WTC11 (cell line): ENCODE measurements around the gene TASP1. TPM values are rescaled to one million over a fixed set of nuclear protein-coding genes. Genes with fewer than 3 reads are reported as not detected.

ENCODE experiments used
- ATAC-seq: fragments of 200-7000 bp; cut with Tn5 transposase; 2 replicates; pipeline ENCODE4 v1.10.0; 2021; ENCODE audit warnings: mild to moderate bottlenecking, moderate library complexity
- CTCF ChIA-PET: fragments of 300-600 bp; sonication (Branson Sonifier 250); formaldehyde crosslinking; loops from one replicate; lab custom pipeline; 2021; ENCODE audit warnings: antibody characterized with exemption; lab: Charles Lee
- POLR2A ChIA-PET: fragments of 350-600 bp; sonication (Branson Sonifier 250); formaldehyde crosslinking; loops from one replicate; lab custom pipeline; 2021; ENCODE audit warnings: antibody characterized with exemption; lab: Charles Lee
- DNase-seq: peaks from one replicate; pipeline ENCODE4 v3.0.0; 2021; ENCODE audit warnings: low spot score
- H3K27ac Mint-ChIP-seq: 2 replicates; pipeline ENCODE4 v1.8.0; 2021; ENCODE audit warnings: mixed read lengths
- H3K27me3 Mint-ChIP-seq: 2 replicates; pipeline ENCODE4 v1.8.0; 2021; ENCODE audit warnings: low read depth, mild to moderate bottlenecking, moderate library complexity, mixed read lengths
- H3K36me3 Mint-ChIP-seq: 2 replicates; pipeline ENCODE4 v1.8.0; 2021; ENCODE audit warnings: mixed read lengths
- H3K4me1 Mint-ChIP-seq: 2 replicates; pipeline ENCODE4 v1.8.0; 2022; ENCODE audit warnings: mixed read lengths
- H3K4me3 Mint-ChIP-seq: 2 replicates; pipeline ENCODE4 v1.8.0; 2021; ENCODE audit warnings: mild to moderate bottlenecking, moderate library complexity, mixed read lengths
- H3K9me3 Mint-ChIP-seq: 2 replicates; pipeline ENCODE4 v1.8.0; 2021; ENCODE audit warnings: mixed read lengths
- ATF1 ChIP-seq: sonication (generic); formaldehyde crosslinking; IDR thresholded peaks from 2 replicates; pipeline ENCODE4 v1.8.1; 2023; ENCODE audit warnings: mild to moderate bottlenecking, moderate library complexity, missing genetic modification reagents
- CDX4 ChIP-seq: fragments of 250-450 bp; sonication (Bioruptor Pico); IDR thresholded peaks from 2 replicates; pipeline ENCODE4 v1.9.0; 2021; ENCODE audit warnings: moderate library complexity, mild to moderate bottlenecking, inconsistent platforms, borderline replicate concordance
- CREM ChIP-seq: sonication (generic); formaldehyde crosslinking; IDR thresholded peaks from 2 replicates; pipeline ENCODE4 v1.8.1; 2022; ENCODE audit warnings: mild to moderate bottlenecking, missing genetic modification reagents, moderate library complexity
- ERG ChIP-seq: fragments of 250-450 bp; sonication (Bioruptor Pico); IDR thresholded peaks from 2 replicates; pipeline ENCODE4 v1.8.0; 2021; ENCODE audit warnings: mild to moderate bottlenecking
- FOXJ3 ChIP-seq: sonication (generic); formaldehyde crosslinking; IDR thresholded peaks from 2 replicates; pipeline ENCODE4 v1.9.0; 2021; ENCODE audit warnings: missing genetic modification reagents, mild to moderate bottlenecking, borderline replicate concordance
- GABPB1 ChIP-seq: sonication (generic); formaldehyde crosslinking; IDR thresholded peaks from 2 replicates; pipeline ENCODE4 v1.8.1; 2023; ENCODE audit warnings: mild to moderate bottlenecking, missing genetic modification reagents
- GRHL2 ChIP-seq: fragments of 250-450 bp; sonication (Bioruptor Pico); IDR thresholded peaks from 2 replicates; pipeline ENCODE4 v1.8.0; 2022; ENCODE audit warnings: mild to moderate bottlenecking, moderate library complexity; ENCODE audit not compliant: insufficient replicate concordance, severe bottlenecking
- JAZF1 ChIP-seq: fragments of 250-450 bp; sonication (Bioruptor Pico); IDR thresholded peaks from 2 replicates; pipeline ENCODE4 v1.9.0; 2021; ENCODE audit warnings: moderate library complexity, mild to moderate bottlenecking, inconsistent platforms
- NFE2L1 ChIP-seq: sonication (generic); formaldehyde crosslinking; IDR thresholded peaks from 2 replicates; pipeline ENCODE4 v1.8.1; 2023; ENCODE audit warnings: missing genetic modification reagents
- NFYB ChIP-seq: sonication (generic); formaldehyde crosslinking; conservative IDR thresholded peaks from 2 replicates; pipeline ENCODE4 v1.8.0; 2022; ENCODE audit warnings: low read depth, missing genetic modification reagents
- RELA ChIP-seq: sonication (generic); formaldehyde crosslinking; IDR thresholded peaks from 2 replicates; pipeline ENCODE4 v1.8.1; 2022; ENCODE audit warnings: missing genetic modification reagents, mild to moderate bottlenecking, borderline replicate concordance
- RORB ChIP-seq: fragments of 250-450 bp; sonication (Bioruptor Pico); IDR thresholded peaks from 2 replicates; pipeline ENCODE4 v1.9.0; 2021; ENCODE audit warnings: mild to moderate bottlenecking
- SMAD3 ChIP-seq: sonication (generic); formaldehyde crosslinking; IDR thresholded peaks from 2 replicates; pipeline ENCODE4 v1.8.0; 2022; ENCODE audit warnings: missing genetic modification reagents, mild to moderate bottlenecking, borderline replicate concordance
- TCF7 ChIP-seq: sonication (generic); formaldehyde crosslinking; IDR thresholded peaks from 2 replicates; pipeline ENCODE4 v1.8.0; 2022; ENCODE audit warnings: mild to moderate bottlenecking, low read depth, missing genetic modification reagents, moderate library complexity
- TEAD1 ChIP-seq: sonication (generic); formaldehyde crosslinking; IDR thresholded peaks from 2 replicates; pipeline ENCODE4 v1.8.0; 2022; ENCODE audit warnings: mild to moderate bottlenecking, missing genetic modification reagents
- TEAD4 ChIP-seq: sonication (generic); formaldehyde crosslinking; IDR thresholded peaks from 2 replicates; pipeline ENCODE4 v1.8.0; 2022; ENCODE audit warnings: mild to moderate bottlenecking, missing genetic modification reagents
- TP53 ChIP-seq: sonication (generic); formaldehyde crosslinking; IDR thresholded peaks from 2 replicates; pipeline ENCODE4 v1.8.1; 2023; ENCODE audit warnings: mild to moderate bottlenecking, missing genetic modification reagents
- ZNF121 ChIP-seq: sonication (generic); formaldehyde crosslinking; IDR thresholded peaks from 2 replicates; pipeline ENCODE4 v1.8.0; 2023; ENCODE audit warnings: missing genetic modification reagents
- ZNF138 ChIP-seq: sonication (generic); formaldehyde crosslinking; conservative IDR thresholded peaks from 2 replicates; pipeline ENCODE4 v1.8.1; 2022; ENCODE audit warnings: mild to moderate bottlenecking, moderate library complexity, missing genetic modification reagents
- ZNF423 ChIP-seq: fragments of 250-450 bp; sonication (Bioruptor Pico); IDR thresholded peaks from 2 replicates; pipeline ENCODE4 v2.1.2; 2022; ENCODE audit warnings: mild to moderate bottlenecking, moderate library complexity
- total RNA-seq: library from RNA; stranded (reverse); gene quantifications from 3 replicates; pipeline ENCODE4 v1.2.3, GENCODE V29; 2021
- TF ChIP-seq, protein P1 (sequence below): sonication (generic); formaldehyde crosslinking; IDR thresholded peaks from 2 replicates; pipeline ENCODE4 v1.8.1; 2023; ENCODE audit warnings: mild to moderate bottlenecking, missing genetic modification reagents, moderate library complexity
- TF ChIP-seq, protein P2 (sequence below): sonication (generic); formaldehyde crosslinking; IDR thresholded peaks from 2 replicates; pipeline ENCODE4 v1.8.0; 2022; ENCODE audit warnings: mild to moderate bottlenecking, missing genetic modification reagents
- TF ChIP-seq, protein P3 (sequence below): sonication (generic); formaldehyde crosslinking; IDR thresholded peaks from 2 replicates; pipeline ENCODE4 v1.8.1; 2023; ENCODE audit warnings: mild to moderate bottlenecking, missing genetic modification reagents
- TF ChIP-seq, protein P4 (sequence below): fragments of 200-600 bp; IDR thresholded peaks from 2 replicates; pipeline ENCODE4 v1.8.0; 2022; ENCODE audit warnings: antibody characterized with exemption
- TF ChIP-seq, protein P5 (sequence below): sonication (generic); formaldehyde crosslinking; IDR thresholded peaks from 2 replicates; pipeline ENCODE4 v1.8.1; 2022; ENCODE audit warnings: mild to moderate bottlenecking, missing genetic modification reagents, moderate library complexity, borderline replicate concordance

The TASP1 gene
- total RNA-seq, 1 experiment from 2014 or later: 12.4 TPM

GRCh38 chr20:13478366-13478765 is 160.4 kb downstream of the TASP1 start:
- Mint-ChIP-seq H3K36me3 (peaks cover 24% of the 10 kb centered on the region), H3K27me3 (no peaks in the 10 kb centered on the region), H3K27ac (no peak overlapping the region), H3K4me1 (no peaks in the 10 kb centered on the region), H3K4me3 (no peak overlapping the region), H3K9me3 (peaks cover 18% of the 10 kb centered on the region)
- ATAC-seq (no peak), DNase-seq (no peak)
- ChIA-PET POLR2A (no interaction called here), CTCF (interaction anchor here (1.5 kb wide), 1 partner anchor 19 kb away, joined by 3 read pairs; no protein-coding TSS in a partner anchor)
- TF ChIP-seq ZNF138 (CRISPR knock-in tag) (no peak), GRHL2 (no peak), FOXJ3 (no peak), NFE2L1 (CRISPR knock-in tag) (no peak), ERG (CRISPR knock-in tag) (no peak), GABPB1 (CRISPR knock-in tag) (no peak), NFYB (CRISPR knock-in tag) (no peak), CDX4 (CRISPR knock-in tag) (no peak), TP53 (CRISPR knock-in tag) (no peak), ATF1 (CRISPR knock-in tag) (no peak), JAZF1 (CRISPR knock-in tag) (no peak)
- TF ChIP-seq, protein P1, sequence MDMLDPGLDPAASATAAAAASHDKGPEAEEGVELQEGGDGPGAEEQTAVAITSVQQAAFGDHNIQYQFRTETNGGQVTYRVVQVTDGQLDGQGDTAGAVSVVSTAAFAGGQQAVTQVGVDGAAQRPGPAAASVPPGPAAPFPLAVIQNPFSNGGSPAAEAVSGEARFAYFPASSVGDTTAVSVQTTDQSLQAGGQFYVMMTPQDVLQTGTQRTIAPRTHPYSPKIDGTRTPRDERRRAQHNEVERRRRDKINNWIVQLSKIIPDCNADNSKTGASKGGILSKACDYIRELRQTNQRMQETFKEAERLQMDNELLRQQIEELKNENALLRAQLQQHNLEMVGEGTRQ (CRISPR knock-in tag): no peak
- TF ChIP-seq, protein P2, sequence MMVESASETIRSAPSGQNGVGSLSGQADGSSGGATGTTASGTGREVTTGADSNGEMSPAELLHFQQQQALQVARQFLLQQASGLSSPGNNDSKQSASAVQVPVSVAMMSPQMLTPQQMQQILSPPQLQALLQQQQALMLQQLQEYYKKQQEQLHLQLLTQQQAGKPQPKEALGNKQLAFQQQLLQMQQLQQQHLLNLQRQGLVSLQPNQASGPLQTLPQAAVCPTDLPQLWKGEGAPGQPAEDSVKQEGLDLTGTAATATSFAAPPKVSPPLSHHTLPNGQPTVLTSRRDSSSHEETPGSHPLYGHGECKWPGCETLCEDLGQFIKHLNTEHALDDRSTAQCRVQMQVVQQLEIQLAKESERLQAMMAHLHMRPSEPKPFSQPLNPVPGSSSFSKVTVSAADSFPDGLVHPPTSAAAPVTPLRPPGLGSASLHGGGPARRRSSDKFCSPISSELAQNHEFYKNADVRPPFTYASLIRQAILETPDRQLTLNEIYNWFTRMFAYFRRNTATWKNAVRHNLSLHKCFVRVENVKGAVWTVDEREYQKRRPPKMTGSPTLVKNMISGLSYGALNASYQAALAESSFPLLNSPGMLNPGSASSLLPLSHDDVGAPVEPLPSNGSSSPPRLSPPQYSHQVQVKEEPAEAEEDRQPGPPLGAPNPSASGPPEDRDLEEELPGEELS: no peak
- TF ChIP-seq, protein P3, sequence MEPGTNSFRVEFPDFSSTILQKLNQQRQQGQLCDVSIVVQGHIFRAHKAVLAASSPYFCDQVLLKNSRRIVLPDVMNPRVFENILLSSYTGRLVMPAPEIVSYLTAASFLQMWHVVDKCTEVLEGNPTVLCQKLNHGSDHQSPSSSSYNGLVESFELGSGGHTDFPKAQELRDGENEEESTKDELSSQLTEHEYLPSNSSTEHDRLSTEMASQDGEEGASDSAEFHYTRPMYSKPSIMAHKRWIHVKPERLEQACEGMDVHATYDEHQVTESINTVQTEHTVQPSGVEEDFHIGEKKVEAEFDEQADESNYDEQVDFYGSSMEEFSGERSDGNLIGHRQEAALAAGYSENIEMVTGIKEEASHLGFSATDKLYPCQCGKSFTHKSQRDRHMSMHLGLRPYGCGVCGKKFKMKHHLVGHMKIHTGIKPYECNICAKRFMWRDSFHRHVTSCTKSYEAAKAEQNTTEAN (CRISPR knock-in tag): no peak
- TF ChIP-seq, protein P4, sequence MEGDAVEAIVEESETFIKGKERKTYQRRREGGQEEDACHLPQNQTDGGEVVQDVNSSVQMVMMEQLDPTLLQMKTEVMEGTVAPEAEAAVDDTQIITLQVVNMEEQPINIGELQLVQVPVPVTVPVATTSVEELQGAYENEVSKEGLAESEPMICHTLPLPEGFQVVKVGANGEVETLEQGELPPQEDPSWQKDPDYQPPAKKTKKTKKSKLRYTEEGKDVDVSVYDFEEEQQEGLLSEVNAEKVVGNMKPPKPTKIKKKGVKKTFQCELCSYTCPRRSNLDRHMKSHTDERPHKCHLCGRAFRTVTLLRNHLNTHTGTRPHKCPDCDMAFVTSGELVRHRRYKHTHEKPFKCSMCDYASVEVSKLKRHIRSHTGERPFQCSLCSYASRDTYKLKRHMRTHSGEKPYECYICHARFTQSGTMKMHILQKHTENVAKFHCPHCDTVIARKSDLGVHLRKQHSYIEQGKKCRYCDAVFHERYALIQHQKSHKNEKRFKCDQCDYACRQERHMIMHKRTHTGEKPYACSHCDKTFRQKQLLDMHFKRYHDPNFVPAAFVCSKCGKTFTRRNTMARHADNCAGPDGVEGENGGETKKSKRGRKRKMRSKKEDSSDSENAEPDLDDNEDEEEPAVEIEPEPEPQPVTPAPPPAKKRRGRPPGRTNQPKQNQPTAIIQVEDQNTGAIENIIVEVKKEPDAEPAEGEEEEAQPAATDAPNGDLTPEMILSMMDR: no peak

GRCh38 chr20:13474467-13474866 is 164.3 kb downstream of the TASP1 start:
- no peak for ATAC-seq
- POLR2A ChIA-PET: no interaction called here
- Mint-ChIP-seq H3K9me3 (peaks cover 16% of the 10 kb centered on the region), H3K4me3 (no peak overlapping the region), H3K27ac (no peak overlapping the region), H3K36me3 (peaks cover 13% of the 10 kb centered on the region), H3K27me3 (no peaks in the 10 kb centered on the region; the same call in 1 of the 2 replicates), H3K4me1 (no peaks in the 10 kb centered on the region)
- CTCF ChIA-PET: no interaction called here
- TF ChIP-seq, protein P5, sequence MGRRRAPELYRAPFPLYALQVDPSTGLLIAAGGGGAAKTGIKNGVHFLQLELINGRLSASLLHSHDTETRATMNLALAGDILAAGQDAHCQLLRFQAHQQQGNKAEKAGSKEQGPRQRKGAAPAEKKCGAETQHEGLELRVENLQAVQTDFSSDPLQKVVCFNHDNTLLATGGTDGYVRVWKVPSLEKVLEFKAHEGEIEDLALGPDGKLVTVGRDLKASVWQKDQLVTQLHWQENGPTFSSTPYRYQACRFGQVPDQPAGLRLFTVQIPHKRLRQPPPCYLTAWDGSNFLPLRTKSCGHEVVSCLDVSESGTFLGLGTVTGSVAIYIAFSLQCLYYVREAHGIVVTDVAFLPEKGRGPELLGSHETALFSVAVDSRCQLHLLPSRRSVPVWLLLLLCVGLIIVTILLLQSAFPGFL (CRISPR knock-in tag): no peak
- no peak for TF ChIP-seq ZNF423 (CRISPR knock-in tag)
- no peak for TF ChIP-seq SMAD3 (CRISPR knock-in tag)
- no peak for TF ChIP-seq TEAD1 (CRISPR knock-in tag)
- no peak for TF ChIP-seq CREM (CRISPR knock-in tag)
- TF ChIP-seq ZNF121 (CRISPR knock-in tag): no peak
- no peak for TF ChIP-seq TCF7 (CRISPR knock-in tag)
- TF ChIP-seq RELA (CRISPR knock-in tag): no peak
- no peak for TF ChIP-seq TEAD4
- no peak for TF ChIP-seq NFE2L1 (CRISPR knock-in tag)
- TF ChIP-seq RORB (CRISPR knock-in tag): no peak
- DNase-seq: no peak
